Stomach smooth muscle (tissue), 2 donors: ENCODE measurements around the gene MAN1B1.
A peak's percentile ranks its signal among the peaks of the same experiment; 100 is the strongest.

ENCODE experiments used
- H3K27ac ChIP-seq: one replicate; pipeline ENCODE4 v1.7.0; 2013; ENCODE audit warnings: mild to moderate bottlenecking, low read length, inconsistent platforms
- H3K27me3 ChIP-seq, 2 donors: one replicate each; pipeline ENCODE4 v1.7.0; 2013; ENCODE audit warnings: low read length in 2 of 2; ENCODE audit not compliant: insufficient read depth in 2 of 2, control insufficient read depth in 1 of 2
- H3K36me3 ChIP-seq, 2 donors: one replicate each; pipeline ENCODE4 v1.7.0; 2013; ENCODE audit warnings: low read length in 2 of 2; ENCODE audit not compliant: control insufficient read depth in 2 of 2, insufficient read depth in 2 of 2
- H3K4me1 ChIP-seq: one replicate; pipeline ENCODE4 v1.7.0; 2013; ENCODE audit warnings: low read length; ENCODE audit not compliant: control insufficient read depth, insufficient read depth
- H3K4me3 ChIP-seq, 2 donors: one replicate each; pipeline ENCODE4 v1.7.0; 2013; ENCODE audit warnings: low read length in 2 of 2
- H3K9ac ChIP-seq, 2 donors: one replicate each; pipeline ENCODE4 v1.7.0; 2013; ENCODE audit warnings: low read length in 2 of 2, mild to moderate bottlenecking in 1 of 2
- H3K9me3 ChIP-seq, 2 donors: one replicate each; pipeline ENCODE4 v1.7.0; 2013; ENCODE audit warnings: low read length in 2 of 2; ENCODE audit not compliant: control insufficient read depth in 2 of 2
- donor health status: healthy.
- donor health status: Pancreatic carcinoma.

The MAN1B1 gene

DNA sequence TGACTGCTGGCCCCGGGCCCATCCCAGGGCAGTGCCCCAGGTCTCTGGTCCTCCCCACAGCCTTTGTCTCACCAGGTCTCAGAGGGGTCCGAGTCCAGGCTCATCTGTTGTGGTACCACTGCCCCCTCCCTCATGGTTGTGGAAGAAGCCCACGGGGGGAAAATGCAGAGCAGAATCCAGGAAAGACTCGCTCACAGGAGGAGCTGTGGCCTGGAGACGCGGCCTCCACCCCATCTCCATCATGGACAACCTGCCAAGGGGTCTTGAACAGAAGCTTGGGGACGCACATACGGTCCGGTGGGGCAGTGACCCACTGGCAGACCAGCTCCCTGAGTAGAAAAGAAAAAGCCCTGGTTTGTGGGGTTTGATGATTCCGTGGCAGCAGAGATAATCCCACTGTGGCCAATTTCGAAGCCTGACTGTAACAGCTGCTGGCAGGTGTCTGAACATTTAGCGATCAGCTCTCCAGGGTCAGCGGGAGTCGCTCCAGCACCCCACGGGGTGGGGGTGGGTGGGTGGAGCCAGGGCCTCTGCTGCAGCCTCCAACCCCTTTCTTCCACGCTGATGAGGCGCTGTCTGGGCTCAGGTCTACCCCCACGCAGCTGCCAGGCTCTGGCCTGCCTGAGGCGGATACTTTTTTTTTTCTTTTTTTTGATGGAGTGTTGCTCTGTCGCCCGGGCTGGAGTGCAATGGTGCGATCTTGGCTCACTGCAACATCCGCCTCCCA lies 50.3 kb downstream of the MAN1B1 start:
- H3K9ac ChIP-seq = no peak overlapping the region
- no peak overlapping the region for H3K27ac ChIP-seq
- H3K36me3 ChIP-seq = no peaks in the 10 kb centered on the region
- H3K27me3 ChIP-seq = peaks cover 55 to 57% of the 10 kb centered on the region in 2 donors
- H3K4me3 ChIP-seq = no peak overlapping the region
- H3K4me1 ChIP-seq = peaks cover 4% of the 10 kb centered on the region
- no peaks in the 10 kb centered on the region for H3K9me3 ChIP-seq

- Histone ChIP-seq H3K27ac (no peak overlapping the region), H3K4me3 (no peak overlapping the region), H3K9me3 (no peaks in the 10 kb centered on the region), H3K9ac (no peak overlapping the region), H3K36me3 (no peaks in the 10 kb centered on the region), H3K27me3 (peaks cover 63 to 68% of the 10 kb centered on the region in 2 donors), H3K4me1 (peaks cover 4% of the 10 kb centered on the region)
Measured at GRCh38 chr9:137138058-137138721, 51.4 kb downstream of the MAN1B1 start.

DNA sequence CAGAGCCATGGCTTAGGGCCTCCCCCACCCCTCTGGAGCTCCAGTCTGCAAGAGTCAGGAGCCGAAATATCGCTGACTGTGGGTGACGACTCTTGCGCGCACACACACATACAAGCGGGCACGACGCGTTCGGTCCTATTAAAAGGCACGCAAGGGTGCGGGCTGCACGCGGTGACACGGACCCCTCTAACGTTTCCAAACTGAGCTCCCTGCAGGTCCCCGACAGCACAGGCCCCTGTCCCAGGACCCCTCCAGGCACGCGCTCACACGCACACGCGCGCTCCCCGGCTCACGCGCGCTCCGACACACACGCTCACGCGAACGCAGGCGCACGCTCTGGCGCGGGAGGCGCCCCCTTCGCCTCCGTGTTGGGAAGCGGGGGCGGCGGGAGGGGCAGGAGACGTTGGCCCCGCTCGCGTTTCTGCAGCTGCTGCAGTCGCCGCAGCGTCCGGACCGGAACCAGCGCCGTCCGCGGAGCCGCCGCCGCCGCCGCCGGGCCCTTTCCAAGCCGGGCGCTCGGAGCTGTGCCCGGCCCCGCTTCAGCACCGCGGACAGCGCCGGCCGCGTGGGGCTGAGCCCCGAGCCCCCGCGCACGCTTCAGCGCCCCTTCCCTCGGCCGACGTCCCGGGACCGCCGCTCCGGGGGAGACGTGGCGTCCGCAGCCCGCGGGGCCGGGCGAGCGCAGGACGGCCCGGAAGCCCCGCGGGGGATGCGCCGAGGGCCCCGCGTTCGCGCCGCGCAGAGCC lies 52.1 kb downstream of the MAN1B1 start, which contains the start of gene GRIN1:
GRIN1 (plus strand) TSS at position 433 of the 746 bp plus-strand sequence. CDS start 333 bp downstream, outside the sequence.
- no peaks in the 10 kb centered on the region for H3K36me3 ChIP-seq
- peaks cover 4% of the 10 kb centered on the region for H3K4me1 ChIP-seq
- H3K27ac ChIP-seq = no peak within 1 kb of the TSS
- peaks cover 69 to 75% of the 10 kb centered on the region in 2 donors for H3K27me3 ChIP-seq
- no peaks in the 10 kb centered on the region for H3K9me3 ChIP-seq
- H3K9ac ChIP-seq = no peak within 1 kb of the TSS
- H3K4me3 ChIP-seq = peak within 1 kb of the TSS in 1 of 2 donors; percentile 22

DNA sequence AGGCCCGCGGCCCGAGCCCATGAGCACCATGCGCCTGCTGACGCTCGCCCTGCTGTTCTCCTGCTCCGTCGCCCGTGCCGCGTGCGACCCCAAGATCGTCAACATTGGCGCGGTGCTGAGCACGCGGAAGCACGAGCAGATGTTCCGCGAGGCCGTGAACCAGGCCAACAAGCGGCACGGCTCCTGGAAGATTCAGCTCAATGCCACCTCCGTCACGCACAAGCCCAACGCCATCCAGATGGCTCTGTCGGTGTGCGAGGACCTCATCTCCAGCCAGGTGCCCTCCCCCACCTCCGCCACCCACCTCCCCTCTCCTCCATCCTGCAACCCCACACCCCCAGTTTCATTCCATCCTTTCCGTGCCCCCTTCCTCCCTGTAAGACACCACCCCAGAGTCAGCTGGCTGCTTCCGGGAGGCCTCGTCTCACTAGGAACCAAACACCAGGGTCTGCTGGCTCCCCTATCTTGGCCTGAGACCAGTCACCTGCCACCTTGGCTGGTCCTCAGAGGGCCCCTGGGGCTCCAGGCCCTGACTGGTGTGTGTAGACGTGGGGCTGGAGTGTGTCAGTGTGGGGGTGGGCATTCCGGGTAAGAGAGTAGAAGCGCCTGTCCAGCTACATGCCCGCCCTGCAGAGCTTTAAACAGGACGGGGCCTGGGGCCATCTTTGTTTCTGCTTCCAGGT lies 52.8 kb downstream of the MAN1B1 start:
- Histone ChIP-seq H3K4me1 (peaks cover 4% of the 10 kb centered on the region), H3K9me3 (no peaks in the 10 kb centered on the region), H3K36me3 (no peaks in the 10 kb centered on the region), H3K9ac (no peak overlapping the region), H3K27ac (no peak overlapping the region), H3K27me3 (peaks cover 71 to 76% of the 10 kb centered on the region in 2 donors), H3K4me3 (peak overlapping the region in 1 of 2 donors; percentile 15)

- Histone ChIP-seq H3K4me1 (peaks cover 4% of the 10 kb centered on the region), H3K4me3 (no peak overlapping the region), H3K36me3 (no peaks in the 10 kb centered on the region), H3K27me3 (peaks cover 71 to 76% of the 10 kb centered on the region in 2 donors), H3K9ac (no peak overlapping the region), H3K27ac (no peak overlapping the region), H3K9me3 (no peaks in the 10 kb centered on the region)
Measured at GRCh38 chr9:137140151-137141012, 53.6 kb downstream of the MAN1B1 start.

GRCh38 chr9:137141050-137141810 lies 54.4 kb downstream of the MAN1B1 start:
- peaks cover 68 to 72% of the 10 kb centered on the region in 2 donors for H3K27me3 ChIP-seq
- no peak overlapping the region for H3K4me3 ChIP-seq
- H3K27ac ChIP-seq = no peak overlapping the region
- H3K36me3 ChIP-seq = no peaks in the 10 kb centered on the region
- peaks cover 4% of the 10 kb centered on the region for H3K4me1 ChIP-seq
- no peaks in the 10 kb centered on the region for H3K9me3 ChIP-seq
- no peak overlapping the region for H3K9ac ChIP-seq

GRCh38 chr9:137141976-137142936 lies 55.5 kb downstream of the MAN1B1 start:
- no peak overlapping the region for H3K4me3 ChIP-seq
- H3K4me1 ChIP-seq = peaks cover 4% of the 10 kb centered on the region
- H3K9me3 ChIP-seq = no peaks in the 10 kb centered on the region
- H3K27ac ChIP-seq = no peak overlapping the region
- H3K36me3 ChIP-seq = no peaks in the 10 kb centered on the region
- peaks cover 65 to 71% of the 10 kb centered on the region in 2 donors for H3K27me3 ChIP-seq
- H3K9ac ChIP-seq = no peak overlapping the region

GRCh38 chr9:137143459-137143858 lies 56.7 kb downstream of the MAN1B1 start:
- Histone ChIP-seq H3K36me3 (no peaks in the 10 kb centered on the region), H3K4me1 (peaks cover 4% of the 10 kb centered on the region), H3K4me3 (no peak overlapping the region), H3K27ac (no peak overlapping the region), H3K9me3 (no peaks in the 10 kb centered on the region), H3K9ac (no peak overlapping the region), H3K27me3 (peaks cover 60 to 69% of the 10 kb centered on the region in 2 donors)
